HCT116 (cell line): ENCODE data around the gene POLA2. TPM values are rescaled to one million over a fixed set of nuclear protein-coding genes. Genes with fewer than 3 reads are reported as not detected.

Experiments used
- ATAC-seq: fragments of 200-7000 bp; cut with Tn5 transposase; 2 replicates; pipeline ENCODE4 v1.9.1; 2020; ENCODE audit warnings: mild to moderate bottlenecking, moderate library complexity
- BruUV-seq: library from RNA; stranded (reverse); fragments of 400-500 nt; replicated peaks from 2 replicates; lab custom pipeline; 2021; lab: Mats Ljungman, UMichigan
- CTCF ChIA-PET: fragments of 300-600 bp; sonication (Branson Sonifier 250); formaldehyde crosslinking; loops from one replicate; lab custom pipeline; 2021; ENCODE audit warnings: antibody characterized with exemption; lab: Charles Lee
- POLR2A ChIA-PET: fragments of 300-600, 350-600 bp; sonication (Branson Sonifier 250); formaldehyde crosslinking; loops from one replicate; lab custom pipeline; 2021; ENCODE audit warnings: antibody characterized with exemption; lab: Charles Lee
- RAD21 ChIA-PET, 2 experiments: fragments of 300-600 bp; sonication (Branson Sonifier 250); formaldehyde crosslinking; loops; one replicate each; lab custom pipeline; 2023; ENCODE audit warnings: low total read pairs in 2 of 2; ENCODE audit not compliant: uncharacterized antibody in 2 of 2, unreplicated experiment in 2 of 2, low non-redundant PET in 1 of 2; lab: Charles Lee
- DNase-seq: peaks from one replicate; pipeline ENCODE4 v3.0.0-alpha.2; 2010; ENCODE audit warnings: low read depth, low spot score
- H2AFZ ChIP-seq: fragments of 200-600 bp; shearing (Covaris generic), sonication (generic); 2 replicates; pipeline ENCODE4 v1.6.1; 2017; ENCODE audit warnings: low read depth, mixed run types, mixed read lengths, antibody characterized with exemption, low read length; ENCODE audit not compliant: poor library complexity, severe bottlenecking
- H3K27ac ChIP-seq: 2 replicates; pipeline ENCODE4 v1.5.1; 2012; ENCODE audit warnings: low read depth, low read length
- H3K27me3 ChIP-seq: fragments of 200-600 bp; sonication (generic); 2 replicates; pipeline ENCODE4 v1.6.1; 2016; ENCODE audit warnings: mixed run types, low read length, mixed read lengths; ENCODE audit not compliant: insufficient read depth
- H3K36me3 ChIP-seq, 2 experiments: fragments of 200-500 bp in 1 of 2; fragments of 200-600 bp in 1 of 2; sonication (Bioruptor generic) in 1 of 2; sonication (generic) in 1 of 2; 2 replicates each; pipeline versions ENCODE4 v1.5.1 to v1.6.1; 2014 to 2016; ENCODE audit warnings: low read length in 2 of 2, inconsistent platforms in 1 of 2, mixed read lengths in 1 of 2, mixed run types in 1 of 2; ENCODE audit not compliant: insufficient read depth in 2 of 2, control insufficient read depth in 1 of 2
- H3K4me1 ChIP-seq, 2 experiments: fragments of 200-600 bp in 1 of 2; sonication (generic) in 1 of 2; 2 replicates each; pipeline versions ENCODE4 v1.5.1 to v1.6.1; 2012 to 2017; ENCODE audit warnings: low read length in 2 of 2, inconsistent platforms in 1 of 2, mild to moderate bottlenecking in 1 of 2, mixed read lengths in 1 of 2, mixed run types in 1 of 2, moderate library complexity in 1 of 2; ENCODE audit not compliant: insufficient read depth in 2 of 2, control insufficient read depth in 1 of 2
- H3K4me2 ChIP-seq: fragments of 200-600 bp; sonication (generic); 2 replicates; pipeline ENCODE4 v1.6.1; 2017; ENCODE audit warnings: mixed run types, low read length, mixed read lengths
- H3K4me3 ChIP-seq, 2 experiments: fragments of 200-600 bp in 1 of 2; sonication (generic) in 1 of 2; replicated peaks in 1 of 2; 2 replicates each; pipeline ENCODE4 v1.5.1; 2011 to 2016; ENCODE audit warnings: low read length in 2 of 2, control low read depth in 1 of 2, low read depth in 1 of 2, mild to moderate bottlenecking in 1 of 2, mixed read lengths in 1 of 2, mixed run types in 1 of 2
- H3K79me2 ChIP-seq: fragments of 200-600 bp; sonication (generic); 2 replicates; pipeline ENCODE4 v1.6.1; 2017; ENCODE audit warnings: mild to moderate bottlenecking, mixed run types, low read length, moderate library complexity, mixed read lengths; ENCODE audit not compliant: insufficient read depth
- H3K9ac ChIP-seq: fragments of 200-600 bp; sonication (generic); 2 replicates; pipeline ENCODE4 v1.6.1; 2016; ENCODE audit warnings: low read length, mixed read lengths
- H3K9me2 ChIP-seq: fragments of 200-600 bp; sonication (generic), shearing (Covaris generic); 2 replicates; pipeline ENCODE4 v1.6.1; 2017; ENCODE audit warnings: mixed run types, mild to moderate bottlenecking, moderate library complexity; ENCODE audit not compliant: insufficient read depth
- H3K9me3 ChIP-seq, 2 experiments: fragments of 200-500 bp in 1 of 2; fragments of 200-600 bp in 1 of 2; sonication (Bioruptor generic) in 1 of 2; sonication (generic) in 1 of 2; 2 replicates each; pipeline ENCODE4 v1.6.1; 2014 to 2017; ENCODE audit warnings: low read length in 2 of 2, mixed read lengths in 2 of 2, inconsistent platforms in 1 of 2, low read depth in 1 of 2, mild to moderate bottlenecking in 1 of 2, mixed run types in 1 of 2, moderate library complexity in 1 of 2; ENCODE audit not compliant: control insufficient read depth in 1 of 2, insufficient read depth in 1 of 2
- H4K20me1 ChIP-seq: fragments of 200-600 bp; sonication (generic), shearing (Covaris generic); 2 replicates; pipeline ENCODE4 v1.6.1; 2017; ENCODE audit warnings: mixed run types, mild to moderate bottlenecking, moderate library complexity; ENCODE audit not compliant: insufficient read depth
- CBX3 ChIP-seq: IDR thresholded peaks from 2 replicates; pipeline ENCODE4 v1.6.1; 2012; ENCODE audit warnings: low read depth
- CEBPB ChIP-seq: IDR thresholded peaks from 2 replicates; pipeline ENCODE4 v1.6.1; 2012; ENCODE audit warnings: low read depth
- CTCF ChIP-seq, 3 experiments: fragments of 200-600 bp in 1 of 3; sonication (generic) in 1 of 3; IDR thresholded peaks in 2 of 3; conservative IDR thresholded peaks in 1 of 3; 2 replicates each; pipeline ENCODE4 v1.5.1; 2012 to 2017; ENCODE audit warnings: low read depth in 2 of 3, low read length in 2 of 3, antibody characterized with exemption in 1 of 3, borderline replicate concordance in 1 of 3, control low read depth in 1 of 3, mild to moderate bottlenecking in 1 of 3, mixed read lengths in 1 of 3, mixed run types in 1 of 3, moderate library complexity in 1 of 3; ENCODE audit not compliant: insufficient read depth in 1 of 3
- ELF1 ChIP-seq: IDR thresholded peaks from 2 replicates; pipeline ENCODE4 v1.6.1; 2012; ENCODE audit warnings: low read depth, borderline replicate concordance
- EZH2 ChIP-seq: fragments of 200-600 bp; sonication (generic); IDR thresholded peaks from 2 replicates; pipeline ENCODE4 v1.6.1; 2017; ENCODE audit warnings: antibody characterized with exemption, mixed run types
- EZH2phosphoT487 ChIP-seq: fragments of 200-600 bp; IDR thresholded peaks from 2 replicates; pipeline ENCODE4 v1.6.1; 2018; ENCODE audit warnings: antibody characterized with exemption, borderline replicate concordance
- FOSL1 ChIP-seq: IDR thresholded peaks from 2 replicates; pipeline ENCODE4 v1.6.1; 2012; ENCODE audit warnings: low read depth
- POLR2A ChIP-seq: IDR thresholded peaks from 2 replicates; pipeline ENCODE4 v1.7.0; 2011; ENCODE audit warnings: borderline replicate concordance; ENCODE audit not compliant: insufficient read depth, insufficient read length; ENCODE audit errors: extremely low read depth
- POLR2AphosphoS5 ChIP-seq: IDR thresholded peaks from 2 replicates; pipeline ENCODE4 v1.6.1; 2011; ENCODE audit warnings: mild to moderate bottlenecking, low read depth, low read length, moderate library complexity
- RAD21 ChIP-seq: IDR thresholded peaks from 2 replicates; pipeline ENCODE4 v1.6.1; 2012; ENCODE audit warnings: low read depth, mild to moderate bottlenecking
- REST ChIP-seq: IDR thresholded peaks from 2 replicates; pipeline ENCODE4 v1.6.1; 2012; ENCODE audit warnings: low read depth
- SIN3A ChIP-seq: IDR thresholded peaks from 2 replicates; pipeline ENCODE4 v1.6.1; 2012; ENCODE audit warnings: low read depth
- SP1 ChIP-seq: IDR thresholded peaks from 2 replicates; pipeline ENCODE4 v1.6.1; 2012; ENCODE audit warnings: low read depth
- SRF ChIP-seq: IDR thresholded peaks from 2 replicates; pipeline ENCODE4 v1.6.1; 2012; ENCODE audit warnings: low read depth
- TCF7L2 ChIP-seq: IDR thresholded peaks from 2 replicates; pipeline ENCODE4 v1.7.0; 2011; ENCODE audit warnings: borderline replicate concordance, inconsistent platforms; ENCODE audit not compliant: insufficient read depth, insufficient read length; ENCODE audit errors: extremely low read depth
- YY1 ChIP-seq: IDR thresholded peaks from 2 replicates; pipeline ENCODE4 v1.6.1; 2011; ENCODE audit warnings: low read length, low read depth, moderate library complexity, mild to moderate bottlenecking; ENCODE audit not compliant: insufficient replicate concordance; ENCODE audit errors: extremely low read depth
- ZFX ChIP-seq: fragments of 450-650 bp; IDR thresholded peaks from 2 replicates; pipeline ENCODE4 v1.6.1; 2017
- ZNF274 ChIP-seq: fragments of 200-500 bp; sonication (Bioruptor generic); IDR thresholded peaks from 2 replicates; pipeline ENCODE4 v1.6.1; 2014; ENCODE audit warnings: mild to moderate bottlenecking, low read depth, low read length, inconsistent platforms
- intact Hi-C: fragments of 100-400 bp; cut with micrococcal nuclease; formaldehyde crosslinking; loops from 2 replicates; pipeline ENCODE4 v1.10.0; 2022
- total RNA-seq: library from RNA; stranded (reverse); gene quantifications from one replicate; pipeline ENCODE4 v1.2.1, GENCODE V29; 2021; ENCODE audit not compliant: unreplicated experiment

Gene POLA2
- total RNA-seq, 1 experiment from 2014 or later, result 20.0 TPM

- H3K9me2 ChIP-seq, result no peaks in the 10 kb centered on the region
- RAD21 ChIA-PET, result no interaction called here
- no TSS peak for BruUV-seq
- no peaks in the 10 kb centered on the region for H3K27me3 ChIP-seq
- H3K9me3 ChIP-seq, result no peaks in the 10 kb centered on the region
- H3K4me2 ChIP-seq, result no peak overlapping the region
- no peaks in the 10 kb centered on the region for H3K79me2 ChIP-seq
- POLR2A ChIA-PET, result no interaction called here
- TF ChIP-seq CBX3 (no peak), POLR2A (no peak), CTCF (IDR thresholded peaks at IDR 0.05 in 2 of 3, conservative IDR thresholded peaks at IDR 0.05 in 1 of 3; ENCODE audit: borderline replicate concordance in 1 of 3, insufficient read depth in 1 of 3, low read depth in 2 of 3, low read length in 2 of 3) (no peak), SRF (no peak), SIN3A (no peak), ELF1 (no peak), RAD21 (no peak), YY1 (no peak), POLR2AphosphoS5 (no peak), REST (no peak), ZNF274 (no peak), FOSL1 (no peak), SP1 (no peak), CEBPB (no peak), EZH2 (no peak), TCF7L2 (no peak), EZH2phosphoT487 (no peak), ZFX (no peak)
- no peak overlapping the region for H3K4me3 ChIP-seq
- intact Hi-C loops, result no loop called here
- H2AFZ ChIP-seq, result no peak overlapping the region
- ATAC-seq (no peak), DNase-seq (no peak)
- no peak overlapping the region for H3K27ac ChIP-seq
- CTCF ChIA-PET, result no interaction called here
- no peaks in the 10 kb centered on the region for H4K20me1 ChIP-seq
- no peak overlapping the region for H3K9ac ChIP-seq
- H3K4me1 ChIP-seq, result peaks cover 13 to 24% of the 10 kb centered on the region in 2 experiments
- no peaks in the 10 kb centered on the region for H3K36me3 ChIP-seq
Measured at GRCh38 chr11:65223011-65223410, 38.8 kb upstream of the POLA2 start.
